Stimulated activated CD4-positive, alpha-beta T cell treated with anti-CD3 and anti-CD28 coated beads, Interleukin-15, amount 100 ng/mL, for 1 hour (primary cell): ENCODE measurements around the gene TAF10.

Experiments
- DNase-seq, 2 donors: peaks; one replicate each; pipeline ENCODE4 v3.0.0-alpha.2; 2020; ENCODE audit warnings: low read depth in 1 of 2, low spot score in 1 of 2

The TAF10 gene

DNA sequence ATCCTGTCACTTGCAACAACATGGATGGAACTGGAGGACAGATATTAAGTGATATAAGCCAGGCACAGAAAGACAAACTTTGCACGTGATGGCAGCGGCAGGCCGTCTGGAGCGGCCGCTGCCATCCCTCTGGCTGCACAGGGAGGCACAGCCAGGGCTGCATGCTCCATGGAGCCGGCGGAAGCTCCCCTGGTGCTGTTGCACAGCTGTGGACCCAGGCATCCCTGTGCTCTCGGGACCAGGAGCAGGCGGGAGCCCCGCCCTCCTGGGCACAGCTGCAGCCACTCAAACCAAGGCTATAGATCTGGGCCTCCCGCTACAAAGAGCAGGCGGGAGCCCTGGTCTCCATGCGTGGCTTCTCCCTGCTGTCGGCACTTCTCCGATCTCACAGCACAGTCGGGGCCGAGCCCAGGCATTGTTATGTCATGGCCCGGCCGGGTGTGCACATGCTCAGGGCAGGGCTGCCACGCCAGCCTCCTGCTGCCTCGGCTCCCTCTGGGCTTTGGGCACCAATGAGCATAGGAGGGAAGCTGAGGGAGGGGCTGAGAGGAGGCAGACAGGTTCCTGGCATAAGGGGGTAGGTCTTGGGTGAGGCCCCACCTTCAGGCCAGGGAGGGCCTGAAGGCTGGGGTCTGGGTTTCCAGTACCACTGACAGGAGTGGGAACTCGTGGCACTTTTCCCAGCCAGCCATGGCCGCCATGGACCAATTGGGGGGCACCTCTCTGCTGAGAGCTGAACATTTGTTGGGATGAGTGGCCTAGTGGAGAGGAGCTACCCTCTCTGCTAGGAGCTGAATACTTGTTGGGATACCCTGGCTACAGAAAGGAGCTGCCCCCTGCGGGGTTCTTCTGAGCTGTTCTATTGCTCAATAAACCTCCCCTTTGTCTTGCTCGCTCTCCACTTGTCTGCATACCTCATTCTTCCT is 25.3 kb downstream of the TAF10 start:
- no peak for DNase-seq

DNA sequence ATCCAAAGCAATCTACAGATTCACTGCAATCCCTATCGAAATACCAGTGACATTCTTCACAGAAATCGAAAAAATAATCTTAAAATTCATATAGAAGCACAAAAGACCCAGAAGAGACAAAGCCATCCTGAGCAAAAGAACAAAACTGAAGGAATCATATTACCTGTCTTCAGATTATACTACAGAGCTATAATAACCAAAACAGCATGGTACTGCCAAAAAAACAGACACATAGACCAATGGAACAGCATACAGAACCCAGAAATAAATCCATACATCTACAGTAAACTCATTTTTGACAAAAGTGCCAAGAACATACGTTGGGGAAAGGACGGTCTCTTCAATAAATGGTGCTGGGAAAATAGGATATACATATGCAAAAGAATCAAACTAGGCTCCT is 27.5 kb downstream of the TAF10 start:
- no peak for DNase-seq

DNA sequence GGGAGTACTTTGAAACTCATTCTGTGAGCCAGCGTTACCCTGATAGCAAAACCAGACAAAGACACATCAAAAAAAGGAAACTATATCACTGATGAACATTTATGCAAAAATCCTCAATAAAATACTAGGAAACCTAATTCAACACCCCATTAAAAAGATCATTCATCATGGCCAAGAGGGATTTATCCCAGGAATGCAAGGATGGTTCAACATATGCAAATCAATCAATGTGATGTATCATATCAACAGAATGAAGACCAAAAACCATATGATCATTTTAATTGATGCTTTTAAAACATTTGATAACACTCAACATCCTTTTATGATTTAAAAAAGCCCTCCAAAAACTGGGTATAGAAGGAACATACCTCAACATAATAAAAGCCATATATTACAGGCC is 28.4 kb downstream of the TAF10 start:
- DNase-seq, result no peak

- DNase-seq, result no peak
These were observed 32.3 kb downstream of the TAF10 start for GRCh38 chr11:6579681-6580080.

- DNase-seq, result no peak
These were observed 33.9 kb downstream of the TAF10 start for GRCh38 chr11:6578134-6578533.

GRCh38 chr11:6576471-6577373 is 35.3 kb downstream of the TAF10 start:
- no peak for DNase-seq

DNA sequence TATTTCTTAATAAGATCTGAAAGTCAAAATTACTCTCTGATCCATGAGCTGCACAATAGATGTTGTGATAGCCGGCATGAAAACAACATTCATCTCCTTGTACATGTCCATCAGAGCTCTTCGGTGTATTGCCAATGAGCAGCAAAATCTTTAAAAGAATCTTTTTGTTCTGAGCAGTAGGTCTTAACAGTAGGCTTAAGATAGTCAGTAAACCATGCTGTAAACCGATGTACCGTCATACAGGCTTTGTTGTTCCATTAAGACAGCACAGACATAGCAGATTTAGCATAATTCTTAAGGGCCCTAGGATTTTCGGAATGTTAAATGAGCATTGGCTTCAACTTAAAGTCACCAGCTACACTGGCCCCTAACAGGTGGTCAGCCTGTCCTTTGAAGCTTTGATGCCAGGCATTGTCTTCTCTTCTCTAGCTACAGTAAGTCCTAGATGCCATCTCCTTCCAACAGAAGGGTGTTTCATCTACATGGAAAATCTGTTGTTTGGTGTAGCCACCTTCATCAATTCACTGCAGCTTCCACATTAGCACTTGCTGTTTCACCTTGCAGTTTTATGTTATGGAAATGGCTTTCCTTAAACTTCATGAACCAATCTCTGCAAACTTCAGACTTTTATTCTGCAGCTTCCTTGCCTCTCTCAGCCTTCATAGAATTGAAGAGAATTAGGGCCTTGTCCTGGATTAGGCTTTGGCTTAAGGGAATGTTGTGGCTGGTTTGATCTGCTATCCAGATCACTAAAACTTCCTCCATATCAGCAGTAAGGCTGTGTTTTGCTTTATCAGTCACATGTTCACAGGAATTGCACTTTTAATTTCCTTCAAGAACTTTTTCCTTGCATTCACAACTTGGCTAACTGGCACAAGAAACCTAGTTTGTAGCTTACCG is 37.0 kb downstream of the TAF10 start:
- no peak for DNase-seq

- no peak for DNase-seq
These were observed 39.8 kb downstream of the TAF10 start for GRCh38 chr11:6572215-6572614.

DNA sequence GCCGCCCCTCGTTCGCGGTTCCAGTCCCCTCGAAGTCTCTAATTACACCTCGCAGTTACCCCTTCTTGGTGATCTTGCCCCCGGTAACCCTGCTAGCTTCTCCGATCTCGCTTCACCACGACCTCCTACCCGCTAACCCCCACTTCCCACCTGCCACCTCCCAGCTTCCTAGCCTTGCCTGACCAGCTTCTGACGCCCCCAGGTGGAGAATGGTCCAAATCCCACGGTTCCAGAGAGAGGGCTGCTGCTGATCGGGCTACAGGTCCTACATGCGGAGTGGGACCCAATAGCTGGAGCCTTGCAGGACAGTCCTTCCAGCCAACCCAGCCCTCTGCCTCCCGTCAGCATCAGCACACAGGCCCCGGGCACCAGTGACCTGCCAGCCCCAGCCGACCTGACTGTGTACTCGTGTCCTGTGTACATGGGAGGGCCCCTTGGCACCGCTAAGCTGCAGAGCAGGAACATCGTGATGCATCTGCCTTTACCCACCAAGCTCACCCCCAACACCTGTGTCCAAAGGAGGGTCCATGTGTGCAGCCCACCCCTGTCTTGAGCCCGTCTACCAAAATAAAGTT is 40.5 kb downstream of the TAF10 start:
- no peak for DNase-seq

GRCh38 chr11:6570691-6571427 is 41.2 kb downstream of the TAF10 start:
- DNase-seq, result no peak

DNA sequence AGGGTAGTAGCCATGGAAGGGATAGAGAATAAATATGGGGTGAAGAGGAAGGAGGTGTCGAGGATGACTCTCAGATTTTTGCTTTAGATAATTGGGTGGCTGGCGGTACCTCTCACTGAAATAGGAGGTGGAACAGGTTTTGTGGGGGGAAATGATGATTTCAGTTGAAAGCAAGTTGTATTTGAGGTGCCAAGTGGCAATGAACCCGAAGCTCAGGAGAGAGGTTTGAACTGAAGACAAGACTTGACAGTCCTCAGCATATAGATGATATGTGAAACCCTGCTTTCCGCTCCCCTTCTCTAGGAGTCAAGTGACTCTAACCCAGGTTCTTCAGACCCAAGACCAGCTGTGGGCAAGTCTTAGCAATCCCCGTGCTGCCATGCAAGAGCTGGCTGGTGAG is 42.3 kb downstream of the TAF10 start:
- no peak for DNase-seq

DNA sequence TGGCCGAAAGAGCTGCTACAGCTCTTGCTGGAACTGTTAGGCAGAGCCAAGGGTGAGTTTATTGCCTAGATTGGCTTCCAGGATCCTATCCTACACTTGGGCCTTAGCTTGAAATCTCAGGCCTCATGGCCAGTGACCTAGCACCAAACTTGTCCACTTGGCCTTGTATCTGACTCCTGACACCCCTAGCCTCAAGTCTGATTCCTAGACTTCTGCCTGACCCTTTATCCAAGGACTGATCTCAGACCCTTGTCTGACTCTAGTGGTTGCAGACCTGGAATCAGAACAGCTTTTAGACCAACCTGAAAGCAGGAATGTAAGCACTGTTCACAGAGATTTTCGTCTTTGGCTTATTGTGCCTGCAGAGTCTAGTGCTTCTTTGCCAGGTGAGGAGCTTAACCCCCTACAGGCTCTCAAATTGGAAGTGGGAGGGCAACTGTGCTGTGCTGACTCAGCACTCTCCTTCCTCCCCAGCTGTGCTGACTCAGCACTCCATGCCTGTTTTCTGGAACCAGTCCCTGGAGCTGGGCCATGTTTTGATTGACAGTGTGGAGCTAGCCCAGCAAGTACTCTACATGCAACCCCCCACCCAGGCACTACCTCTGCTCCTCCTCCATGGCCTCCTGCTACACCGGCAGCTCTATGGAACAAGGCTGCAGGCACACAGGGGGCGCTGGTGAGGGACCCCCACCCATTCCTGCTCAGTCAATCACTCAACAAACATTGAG is 43.7 kb downstream of the TAF10 start:
- DNase-seq, result no peak

DNA sequence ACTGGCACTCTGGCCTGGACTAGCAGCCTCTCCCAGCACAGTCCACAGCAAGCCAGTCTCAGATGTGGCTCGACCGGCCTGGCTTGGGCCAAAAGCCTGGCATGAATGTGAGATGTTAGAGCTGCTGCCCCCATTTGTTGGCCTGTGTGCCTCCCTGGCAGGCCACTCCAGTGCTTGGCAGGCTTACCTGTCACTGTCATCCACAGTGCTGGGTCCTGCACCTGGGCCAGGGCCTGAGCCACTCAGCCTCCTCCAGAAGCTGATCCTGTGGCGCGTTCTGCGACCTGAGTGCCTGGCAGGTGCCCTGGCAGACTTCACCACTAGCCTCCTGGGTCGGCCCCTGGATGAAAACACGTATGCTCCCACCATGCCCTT is 44.7 kb downstream of the TAF10 start:
- DNase-seq, result no peak

- DNase-seq, result no peak
These were observed 45.2 kb downstream of the TAF10 start for GRCh38 chr11:6566704-6567370.

DNA sequence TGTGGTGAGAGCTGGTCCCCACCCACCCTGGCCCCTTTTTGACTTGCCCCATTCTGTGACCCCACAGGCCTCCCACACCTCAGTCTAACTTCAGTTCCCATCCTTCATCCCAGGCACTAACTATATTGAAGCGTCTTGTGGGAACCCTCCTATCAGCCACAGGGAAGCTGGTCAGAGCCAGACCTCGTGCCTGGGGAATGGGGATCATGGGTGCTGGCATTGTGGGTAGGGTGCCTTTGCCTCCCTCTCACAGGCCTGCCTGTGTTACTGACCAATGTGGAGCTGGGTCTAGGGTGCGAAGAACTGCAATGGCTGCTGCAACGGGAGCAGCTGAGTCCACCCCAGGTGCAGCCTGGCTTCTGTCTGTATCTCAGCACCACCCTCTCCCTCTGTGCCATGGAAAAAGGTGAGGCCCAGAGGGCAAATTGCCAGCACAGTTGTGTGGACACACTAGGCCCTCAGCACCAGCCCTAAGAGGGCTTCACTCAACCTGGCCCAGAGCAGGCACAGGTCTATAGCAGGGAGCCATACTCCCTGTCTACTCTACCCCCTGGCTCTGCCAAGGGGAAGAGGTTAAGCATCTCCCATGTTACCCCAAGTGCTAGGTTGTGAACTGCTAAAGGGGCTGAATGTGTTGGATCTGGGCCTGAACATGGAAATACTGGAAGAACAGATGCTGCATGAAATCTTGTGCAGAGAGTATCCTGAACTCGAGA is 45.9 kb downstream of the TAF10 start:
- DNase-seq, result no peak

DNA sequence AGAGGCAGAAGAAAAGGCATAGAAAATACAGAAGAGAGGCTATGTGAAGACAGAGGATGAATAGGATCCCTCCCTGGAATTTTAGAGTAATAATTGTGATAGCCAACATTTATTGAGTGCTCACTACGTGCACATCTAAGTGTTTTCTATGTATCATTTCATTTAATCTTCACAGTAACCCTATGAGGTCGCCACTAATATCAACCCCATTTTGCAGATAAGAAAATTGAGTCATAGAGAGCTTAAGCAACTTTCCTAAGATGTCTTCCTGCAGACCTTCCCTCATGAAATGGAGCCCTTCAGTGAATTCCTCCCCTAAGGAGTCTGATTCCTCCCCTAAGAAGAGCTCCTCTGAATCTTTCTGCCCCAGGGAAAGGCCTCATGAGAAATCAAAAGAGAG is 46.7 kb downstream of the TAF10 start:
- no peak for DNase-seq

- no peak for DNase-seq
These were observed 48.3 kb downstream of the TAF10 start for GRCh38 chr11:6563667-6564066.

GRCh38 chr11:6563121-6563619 is 48.8 kb downstream of the TAF10 start:
- DNase-seq, result no peak
